Activated CD4-positive, alpha-beta T cell treated with anti-CD3 and anti-CD28 coated beads, Interleukin-2, amount 10 ng/mL, durations not matched to agents 24 days and 14 days (primary cell): Measurements from ENCODE around the gene CTNNBIP1. TPM values are rescaled to one million over a fixed set of nuclear protein-coding genes. Genes with fewer than 3 reads are reported as not detected.
"Not testable (repeated sequence)": the region's sequence is repeated elsewhere in the genome, so short reads cannot be mapped to it uniquely, and the experiment has no call there.

Experiments used
- DNase-seq: peaks from one replicate; pipeline ENCODE4 v3.0.0; 2022
- H3K27ac Mint-ChIP-seq: one replicate; pipeline ENCODE4 v1.8.0; 2022; ENCODE audit warnings: mild to moderate bottlenecking, mixed read lengths
- H3K27me3 Mint-ChIP-seq: one replicate; pipeline ENCODE4 v1.8.0; 2022; ENCODE audit warnings: mixed read lengths
- H3K36me3 Mint-ChIP-seq: one replicate; pipeline ENCODE4 v1.8.0; 2022; ENCODE audit warnings: low read depth, mild to moderate bottlenecking, mixed read lengths
- H3K4me1 Mint-ChIP-seq: one replicate; pipeline ENCODE4 v1.8.0; 2021; ENCODE audit warnings: mixed read lengths
- H3K4me3 Mint-ChIP-seq: one replicate; pipeline ENCODE4 v1.8.0; 2022; ENCODE audit warnings: mild to moderate bottlenecking, moderate library complexity, mixed read lengths
- H3K9me3 Mint-ChIP-seq: one replicate; pipeline ENCODE4 v1.8.0; 2021; ENCODE audit warnings: mixed read lengths
- intact Hi-C: fragments of 100-400 bp; cut with micrococcal nuclease; formaldehyde crosslinking; loops from one replicate; pipeline ENCODE4 v1.15.1; 2023
- total RNA-seq: library from RNA; stranded (reverse); gene quantifications from 2 replicates; pipeline ENCODE4 v1.2.3, GENCODE V29; 2022

The CTNNBIP1 gene
- total RNA-seq, 1 donor from 2014 or later, result 5.8 TPM

- peaks cover 7% of the 10 kb centered on the region for H3K36me3 Mint-ChIP-seq
- H3K9me3 Mint-ChIP-seq, result no peaks in the 10 kb centered on the region
- peaks cover 6% of the 10 kb centered on the region for H3K27me3 Mint-ChIP-seq
- peak overlapping the region; percentile 92 for H3K4me3 Mint-ChIP-seq
- peaks cover 35% of the 10 kb centered on the region for H3K4me1 Mint-ChIP-seq
- DNase-seq, result peak; percentile 77
- H3K27ac Mint-ChIP-seq, result peak overlapping the region; percentile 82
- intact Hi-C loops, result loop anchor here (1.0 to 10.0 kb wide), 6 partner anchors 22 to 872 kb away; no protein-coding TSS in a partner anchor
Observed at GRCh38 chr1:9822897-9823692, 87.0 kb downstream of the CTNNBIP1 start.

GRCh38 chr1:9822490-9822889 is 87.6 kb downstream of the CTNNBIP1 start:
- no peaks in the 10 kb centered on the region for H3K9me3 Mint-ChIP-seq
- H3K36me3 Mint-ChIP-seq, result peaks cover 7% of the 10 kb centered on the region
- intact Hi-C loops, result loop anchor here (2.0 to 10.0 kb wide), 5 partner anchors 22 to 872 kb away; no protein-coding TSS in a partner anchor
- H3K4me1 Mint-ChIP-seq, result peaks cover 32% of the 10 kb centered on the region
- H3K4me3 Mint-ChIP-seq, result peak overlapping the region; percentile 92
- no peak for DNase-seq
- peak overlapping the region; percentile 82 for H3K27ac Mint-ChIP-seq
- peaks cover 2% of the 10 kb centered on the region for H3K27me3 Mint-ChIP-seq

- H3K4me3 Mint-ChIP-seq, result peak overlapping the region; percentile 92
- no peak for DNase-seq
- no peaks in the 10 kb centered on the region for H3K27me3 Mint-ChIP-seq
- intact Hi-C loops, result loop anchor here (2.0 to 10.0 kb wide), 5 partner anchors 21 to 873 kb away; no protein-coding TSS in a partner anchor
- no peak overlapping the region for H3K27ac Mint-ChIP-seq
- peaks cover 11% of the 10 kb centered on the region for H3K36me3 Mint-ChIP-seq
- no peaks in the 10 kb centered on the region for H3K9me3 Mint-ChIP-seq
- H3K4me1 Mint-ChIP-seq, result peaks cover 32% of the 10 kb centered on the region
Observed at GRCh38 chr1:9821710-9822109, 88.4 kb downstream of the CTNNBIP1 start.

DNA sequence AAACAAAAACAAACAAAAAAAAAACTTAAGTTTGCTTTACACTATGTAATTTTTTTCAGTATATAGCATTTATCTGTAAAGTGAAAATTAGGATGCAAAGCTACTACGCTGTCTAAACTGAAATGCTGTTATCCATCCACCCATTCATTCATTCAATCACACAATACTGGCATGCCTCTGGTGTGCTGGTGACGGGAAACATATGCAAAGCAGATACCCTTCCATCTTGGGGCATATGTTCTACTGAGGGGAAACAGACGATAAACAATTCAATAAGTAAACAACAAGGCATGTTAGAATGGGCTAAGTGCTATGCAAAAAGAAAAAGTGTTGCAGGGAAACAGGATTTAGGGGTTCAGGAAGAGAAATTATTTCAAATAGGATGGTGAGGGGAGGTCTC is 89.5 kb downstream of the CTNNBIP1 start:
- no peaks in the 10 kb centered on the region for H3K9me3 Mint-ChIP-seq
- H3K36me3 Mint-ChIP-seq, result peaks cover 15% of the 10 kb centered on the region
- no peak for DNase-seq
- peak overlapping the region; percentile 28 for H3K4me3 Mint-ChIP-seq
- H3K4me1 Mint-ChIP-seq, result peaks cover 32% of the 10 kb centered on the region
- intact Hi-C loops, result loop anchor here (5.0 to 10.0 kb wide), 3 partner anchors 47 to 874 kb away; no protein-coding TSS in a partner anchor
- no peak overlapping the region for H3K27ac Mint-ChIP-seq
- H3K27me3 Mint-ChIP-seq, result no peaks in the 10 kb centered on the region

DNA sequence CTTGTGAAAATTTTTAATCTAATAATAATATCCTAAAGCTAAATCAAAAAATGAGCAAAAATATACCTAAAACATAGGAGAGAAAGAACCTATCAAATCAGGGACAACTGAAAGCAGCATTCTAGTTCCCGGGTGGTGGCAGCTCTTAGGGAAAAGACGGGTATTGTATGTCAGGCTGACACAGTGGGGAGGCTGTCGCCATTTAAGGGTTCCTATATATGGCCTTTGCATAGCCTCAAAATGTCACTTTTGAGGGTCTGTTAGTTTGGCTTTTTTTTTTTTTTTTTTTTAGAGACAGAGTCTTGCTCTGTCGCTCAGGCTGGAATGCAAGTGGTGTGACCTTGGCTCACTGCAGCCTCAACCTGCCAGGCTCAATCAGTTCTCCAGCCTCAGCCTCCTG is 92.3 kb downstream of the CTNNBIP1 start:
- Mint-ChIP-seq H3K9me3 (no peaks in the 10 kb centered on the region), H3K27me3 (no peaks in the 10 kb centered on the region), H3K4me3 (no peak overlapping the region), H3K27ac (no peak overlapping the region), H3K4me1 (peaks cover 24% of the 10 kb centered on the region), H3K36me3 (peaks cover 22% of the 10 kb centered on the region)
- DNase-seq, result no peak
- intact Hi-C loops, result no loop called here

DNA sequence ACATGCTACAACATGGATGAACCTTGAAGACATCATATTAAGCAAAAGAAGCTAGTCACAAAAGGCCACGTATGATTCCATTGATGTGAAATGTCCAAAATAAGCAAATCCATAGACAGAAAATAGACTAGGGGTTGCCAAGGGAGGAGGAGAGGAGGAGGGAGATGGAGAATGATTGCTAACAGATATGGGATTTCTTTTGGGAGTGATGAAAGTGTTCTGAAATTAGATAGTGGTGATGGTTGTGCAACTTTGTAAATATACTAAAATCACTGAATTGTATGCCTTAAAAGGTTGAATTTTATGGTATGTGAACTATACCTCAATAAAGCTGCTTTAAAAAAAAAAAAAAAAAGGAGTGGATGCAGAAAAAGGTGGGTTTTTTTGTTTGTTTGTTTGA is 93.9 kb downstream of the CTNNBIP1 start:
- no peaks in the 10 kb centered on the region for H3K27me3 Mint-ChIP-seq
- H3K4me3 Mint-ChIP-seq, result no peak overlapping the region
- H3K27ac Mint-ChIP-seq, result no peak overlapping the region
- DNase-seq, result no peak
- no peaks in the 10 kb centered on the region for H3K9me3 Mint-ChIP-seq
- intact Hi-C loops, result no loop called here
- peaks cover 20% of the 10 kb centered on the region for H3K36me3 Mint-ChIP-seq
- peaks cover 13% of the 10 kb centered on the region for H3K4me1 Mint-ChIP-seq

DNA sequence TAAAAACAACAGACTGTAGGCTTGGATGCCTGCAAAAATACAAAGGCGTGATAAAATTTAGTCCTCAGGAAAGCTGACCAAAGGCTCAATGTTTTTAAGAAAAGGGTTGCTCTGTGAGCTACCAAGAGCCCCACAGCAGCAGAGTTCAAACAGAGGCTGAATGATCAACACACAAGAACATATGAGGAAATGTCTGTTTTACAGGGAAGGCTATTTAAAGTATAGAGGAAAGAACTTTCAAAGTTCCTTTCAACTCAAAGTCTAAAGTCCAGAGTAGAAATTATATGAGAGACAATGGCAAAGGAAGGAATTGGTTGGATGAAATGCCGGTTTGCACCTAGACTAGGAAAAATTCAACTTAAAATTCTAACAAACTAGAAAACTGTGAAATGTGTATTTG is 94.9 kb downstream of the CTNNBIP1 start:
- intact Hi-C loops, result no loop called here
- H3K27me3 Mint-ChIP-seq, result no peaks in the 10 kb centered on the region
- H3K27ac Mint-ChIP-seq, result no peak overlapping the region
- H3K36me3 Mint-ChIP-seq, result peaks cover 17% of the 10 kb centered on the region
- H3K4me1 Mint-ChIP-seq, result peaks cover 13% of the 10 kb centered on the region
- no peak for DNase-seq
- no peak overlapping the region for H3K4me3 Mint-ChIP-seq
- H3K9me3 Mint-ChIP-seq, result no peaks in the 10 kb centered on the region

DNA sequence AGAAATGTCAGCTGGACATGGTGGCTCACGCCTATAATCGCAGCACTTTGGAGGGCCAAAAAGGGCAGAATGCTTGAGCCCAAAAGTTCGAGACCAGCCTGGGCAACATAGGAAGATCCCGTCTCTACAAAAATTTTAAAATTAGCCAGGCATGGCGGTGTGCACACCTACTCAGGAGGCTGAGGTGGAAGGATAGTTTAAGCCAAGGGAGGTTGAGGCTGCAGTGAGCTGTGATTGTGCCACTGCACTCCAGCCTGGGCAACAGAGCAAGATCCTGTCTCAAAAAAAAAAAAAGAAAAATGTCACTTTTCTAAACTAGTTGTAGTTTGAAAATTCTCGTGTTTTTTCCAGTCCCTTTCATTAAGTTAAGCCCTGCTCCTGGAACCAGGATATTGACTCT is 95.5 kb downstream of the CTNNBIP1 start:
- intact Hi-C loops, result no loop called here
- Mint-ChIP-seq H3K27ac (no peak overlapping the region), H3K4me3 (no peak overlapping the region), H3K27me3 (no peaks in the 10 kb centered on the region), H3K4me1 (peaks cover 11% of the 10 kb centered on the region), H3K9me3 (no peaks in the 10 kb centered on the region), H3K36me3 (peaks cover 15% of the 10 kb centered on the region)
- no peak for DNase-seq

GRCh38 chr1:9811239-9811966 is 98.7 kb downstream of the CTNNBIP1 start:
- H3K9me3 Mint-ChIP-seq, result no peaks in the 10 kb centered on the region
- H3K4me3 Mint-ChIP-seq, result no peak overlapping the region
- no peaks in the 10 kb centered on the region for H3K27me3 Mint-ChIP-seq
- H3K4me1 Mint-ChIP-seq, result peaks cover 25% of the 10 kb centered on the region
- H3K36me3 Mint-ChIP-seq, result peaks cover 15% of the 10 kb centered on the region
- DNase-seq, result no peak
- intact Hi-C loops, result no loop called here
- no peak overlapping the region for H3K27ac Mint-ChIP-seq

- Mint-ChIP-seq H3K27ac (no peak overlapping the region), H3K4me3 (no peak overlapping the region), H3K27me3 (no peaks in the 10 kb centered on the region), H3K4me1 (peaks cover 28% of the 10 kb centered on the region), H3K36me3 (peaks cover 5% of the 10 kb centered on the region), H3K9me3 (no peaks in the 10 kb centered on the region)
- intact Hi-C loops, result no loop called here
- no peak for DNase-seq
Observed at GRCh38 chr1:9809100-9809510, 101.0 kb downstream of the CTNNBIP1 start.

DNA sequence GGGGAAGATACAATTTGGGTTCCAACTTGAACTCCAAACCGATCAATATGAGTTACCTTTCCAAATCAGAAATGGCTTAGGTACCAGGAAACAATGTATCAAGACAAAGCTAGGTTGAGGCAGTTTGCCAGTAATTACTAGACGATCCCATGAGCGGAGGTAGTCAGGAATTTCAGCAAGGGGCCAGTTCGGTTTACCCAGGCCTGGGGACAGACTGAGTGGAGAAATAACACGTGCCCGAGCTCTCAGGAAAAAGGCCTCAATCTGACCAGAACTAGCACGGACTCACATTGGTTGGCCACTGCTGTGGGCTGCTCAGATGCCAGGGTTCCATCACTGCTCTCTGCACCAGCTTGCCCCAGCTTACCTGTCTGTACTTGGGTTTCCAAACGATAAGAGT is 101.6 kb downstream of the CTNNBIP1 start:
- Mint-ChIP-seq H3K27me3 (no peaks in the 10 kb centered on the region), H3K27ac (no peak overlapping the region), H3K4me1 (peaks cover 28% of the 10 kb centered on the region), H3K36me3 (peaks cover 4% of the 10 kb centered on the region), H3K4me3 (no peak overlapping the region), H3K9me3 (no peaks in the 10 kb centered on the region)
- intact Hi-C loops, result no loop called here
- no peak for DNase-seq

DNA sequence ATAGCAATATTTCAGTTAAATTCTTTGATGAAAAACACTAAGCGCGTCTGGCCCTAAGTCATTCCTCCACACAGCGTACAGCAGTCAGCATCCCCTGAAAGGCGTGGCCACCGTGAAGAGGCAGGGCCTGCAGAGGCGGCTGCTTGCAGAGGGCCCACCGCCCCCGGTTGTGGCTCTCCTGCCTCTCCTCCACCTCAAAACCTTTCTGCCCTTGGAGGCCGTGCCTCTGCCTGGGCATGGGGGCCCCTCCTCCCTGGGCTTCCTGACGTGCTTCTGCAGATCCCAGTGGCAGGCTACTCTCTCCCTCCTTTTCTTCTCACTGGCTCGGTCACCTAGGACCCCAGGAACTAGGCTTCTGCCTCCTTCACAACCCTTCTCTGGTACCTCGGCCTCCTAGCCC is 102.5 kb downstream of the CTNNBIP1 start:
- intact Hi-C loops, result no loop called here
- Mint-ChIP-seq H3K27me3 (no peaks in the 10 kb centered on the region), H3K9me3 (no peaks in the 10 kb centered on the region), H3K4me1 (peaks cover 32% of the 10 kb centered on the region), H3K27ac (no peak overlapping the region), H3K4me3 (no peak overlapping the region), H3K36me3 (peaks cover 4% of the 10 kb centered on the region)
- no peak for DNase-seq

GRCh38 chr1:9805972-9806371 is 104.1 kb downstream of the CTNNBIP1 start:
- DNase-seq, intact Hi-C loops, H3K36me3 Mint-ChIP-seq, H3K27me3 Mint-ChIP-seq, H3K4me3 Mint-ChIP-seq, H3K27ac Mint-ChIP-seq, H3K9me3 Mint-ChIP-seq: not testable (repeated sequence)
- H3K4me1 Mint-ChIP-seq, result peaks cover 43% of the 10 kb centered on the region

DNA sequence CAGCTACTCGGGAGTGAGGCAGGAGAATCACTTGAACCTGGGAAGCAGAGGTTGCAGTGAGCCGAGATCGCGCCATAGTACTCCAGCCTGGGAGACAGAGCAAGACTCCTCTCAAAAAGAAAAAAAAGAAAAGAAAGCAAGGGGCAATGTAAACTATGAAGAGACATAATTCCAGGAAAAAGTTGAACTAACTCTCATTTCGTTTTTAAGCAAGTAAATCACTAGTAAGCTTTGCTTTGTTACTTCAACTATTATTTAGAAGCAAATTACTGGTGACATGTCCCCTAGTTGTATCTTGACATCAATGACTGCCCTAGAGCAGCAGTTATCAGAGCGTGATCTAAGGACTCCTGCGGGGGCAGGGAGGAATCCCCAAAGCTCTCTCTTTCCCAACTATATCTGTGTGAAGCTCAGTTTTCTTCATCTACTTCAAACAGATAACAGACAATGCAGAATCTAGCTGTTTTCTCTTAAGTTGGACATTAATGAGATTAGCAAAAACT is 105.0 kb downstream of the CTNNBIP1 start:
- Mint-ChIP-seq H3K4me1 (peaks cover 42% of the 10 kb centered on the region), H3K4me3 (no peak overlapping the region), H3K36me3 (peaks cover 6% of the 10 kb centered on the region), H3K9me3 (no peaks in the 10 kb centered on the region), H3K27me3 (no peaks in the 10 kb centered on the region), H3K27ac (peak overlapping the region; percentile 17)
- intact Hi-C loops, result no loop called here
- DNase-seq, result no peak
